ENCODE data around the gene KRTAP10-12.

KRTAP10-12 gene

DNA sequence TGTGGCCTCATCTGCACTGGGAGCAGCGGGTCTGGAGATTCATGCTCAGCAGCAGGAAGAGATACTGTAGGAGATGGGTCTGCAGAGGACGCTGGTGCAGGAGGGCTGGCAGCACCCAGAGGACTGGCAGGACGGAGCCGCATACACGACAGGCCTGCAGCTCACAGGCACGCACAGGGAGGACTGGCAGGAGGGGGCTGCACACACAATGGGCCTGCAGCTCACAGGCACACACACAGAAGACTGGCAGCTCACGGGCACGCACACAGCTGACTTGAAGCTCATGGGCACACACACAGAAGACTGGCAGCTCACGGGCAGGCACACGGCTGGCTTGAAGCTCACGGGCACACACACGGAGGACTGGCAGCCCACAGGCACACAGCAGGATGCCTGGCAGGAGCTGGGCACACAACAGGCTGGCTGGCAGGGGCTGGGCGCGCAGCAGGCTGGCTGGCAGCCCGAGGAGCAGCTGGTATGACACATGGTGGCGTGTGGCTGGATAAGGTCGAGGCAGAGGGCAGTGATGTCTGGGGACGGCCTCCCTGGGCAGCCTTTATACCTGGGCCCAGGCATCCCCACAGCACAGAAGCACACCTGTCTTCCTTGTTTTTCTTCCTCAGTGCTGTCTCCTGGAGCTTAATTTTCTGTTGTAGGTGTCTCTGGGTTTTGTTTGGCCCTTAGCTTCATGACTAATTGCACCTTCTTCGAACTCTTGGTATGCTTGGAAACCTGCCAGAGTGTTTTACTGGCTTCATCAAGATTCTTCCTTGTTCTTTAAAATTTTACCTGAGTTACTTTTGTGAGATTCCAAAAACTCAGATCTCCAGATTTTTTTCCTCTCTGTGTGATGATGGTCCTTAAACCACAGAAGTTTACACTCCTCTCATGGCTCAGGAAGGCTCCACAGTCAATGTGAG lies 30.3 kb upstream of the KRTAP10-12 start, which contains the start of gene KRTAP12-2 (continued):
- TF ChIP-seq CSRNP3 (CRISPR knock-in tag; IDR thresholded peaks at IDR 0.05) (no peak), ZFP3 (CRISPR knock-in tag; IDR thresholded peaks at IDR 0.05) (no peak), POU6F1 (CRISPR knock-in tag; IDR thresholded peaks at IDR 0.05; ENCODE audit: borderline replicate concordance, low read depth) (no peak), ZNF565 (CRISPR knock-in tag; conservative IDR thresholded peaks at IDR 0.05; ENCODE audit: low read depth) (no peak), ARNTL (CRISPR knock-in tag; IDR thresholded peaks at IDR 0.05; ENCODE audit: borderline replicate concordance, low read depth) (no peak)

- no peak for ATAC-seq
- TF ChIP-seq OSR1 (CRISPR knock-in tag; IDR thresholded peaks at IDR 0.05), result no peak
- TF ChIP-seq ZNF8 (CRISPR knock-in tag; IDR thresholded peaks at IDR 0.05), result no peak
- TF ChIP-seq BACH2 (CRISPR knock-in tag; IDR thresholded peaks at IDR 0.05; ENCODE audit: borderline replicate concordance), result no peak
These were observed 29.4 kb upstream of the KRTAP10-12 start for GRCh38 chr21:44667612-44668011.

DNA sequence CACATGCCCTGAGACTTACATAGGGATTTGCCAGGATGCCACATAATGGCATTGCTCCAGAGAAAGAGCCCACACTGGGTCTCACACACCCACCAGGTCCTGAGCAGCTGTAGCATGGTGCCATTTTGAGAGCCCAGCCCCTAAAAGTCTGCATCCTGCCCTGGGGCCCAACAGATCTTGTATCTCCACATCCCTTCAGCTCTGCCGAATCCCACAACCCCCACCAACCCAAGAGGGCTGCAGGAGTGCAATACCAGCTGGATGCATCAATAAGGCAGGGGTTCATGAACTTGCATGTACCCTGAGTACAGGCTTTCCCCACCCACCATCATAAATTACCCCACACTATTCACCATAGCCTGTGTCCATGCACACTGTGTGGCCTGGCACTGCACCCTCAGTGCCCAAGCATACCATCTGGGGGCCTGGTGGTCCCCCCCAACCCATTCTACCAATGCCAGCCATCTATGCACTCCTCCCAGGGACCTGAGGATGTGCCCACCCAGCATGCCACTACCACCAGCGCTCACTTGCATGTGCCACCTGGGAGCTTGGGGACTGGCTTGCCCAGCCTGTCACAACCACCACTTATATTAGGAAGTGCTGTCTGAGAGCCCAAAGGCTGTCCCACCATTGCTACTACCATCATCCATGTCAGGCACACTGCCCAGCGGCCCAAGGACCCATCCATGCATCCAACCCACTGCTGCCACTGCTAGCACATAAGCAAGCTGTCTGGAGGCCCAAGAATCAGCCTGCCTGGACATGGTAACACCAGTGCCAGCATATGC lies 26.1 kb upstream of the KRTAP10-12 start:
- TF ChIP-seq PPARA (CRISPR knock-in tag; IDR thresholded peaks at IDR 0.05; ENCODE audit: borderline replicate concordance) (no peak), ZFP3 (CRISPR knock-in tag; IDR thresholded peaks at IDR 0.05) (no peak), SNAI2 (CRISPR knock-in tag; IDR thresholded peaks at IDR 0.05) (no peak)
- no peak for ATAC-seq

DNA sequence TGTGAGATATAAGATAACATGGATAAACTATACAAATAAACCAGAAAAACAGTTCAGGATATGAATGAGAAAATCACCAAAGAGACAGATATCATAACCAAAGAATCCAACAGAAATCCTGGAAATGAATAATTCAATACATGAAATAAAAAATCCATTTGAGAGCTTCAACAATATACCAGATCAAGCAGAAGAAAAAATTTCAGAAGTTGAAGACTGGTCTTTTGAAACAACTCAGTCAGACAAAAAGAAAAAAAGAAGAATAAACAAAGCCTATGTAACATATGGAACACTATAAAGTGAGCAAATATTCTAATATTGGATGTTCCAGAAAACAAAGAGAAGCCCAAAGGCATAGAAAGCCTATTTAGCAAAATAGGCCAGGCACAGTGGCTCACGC lies 25.1 kb upstream of the KRTAP10-12 start:
- no peak for ATAC-seq
- TF ChIP-seq, protein P1, sequence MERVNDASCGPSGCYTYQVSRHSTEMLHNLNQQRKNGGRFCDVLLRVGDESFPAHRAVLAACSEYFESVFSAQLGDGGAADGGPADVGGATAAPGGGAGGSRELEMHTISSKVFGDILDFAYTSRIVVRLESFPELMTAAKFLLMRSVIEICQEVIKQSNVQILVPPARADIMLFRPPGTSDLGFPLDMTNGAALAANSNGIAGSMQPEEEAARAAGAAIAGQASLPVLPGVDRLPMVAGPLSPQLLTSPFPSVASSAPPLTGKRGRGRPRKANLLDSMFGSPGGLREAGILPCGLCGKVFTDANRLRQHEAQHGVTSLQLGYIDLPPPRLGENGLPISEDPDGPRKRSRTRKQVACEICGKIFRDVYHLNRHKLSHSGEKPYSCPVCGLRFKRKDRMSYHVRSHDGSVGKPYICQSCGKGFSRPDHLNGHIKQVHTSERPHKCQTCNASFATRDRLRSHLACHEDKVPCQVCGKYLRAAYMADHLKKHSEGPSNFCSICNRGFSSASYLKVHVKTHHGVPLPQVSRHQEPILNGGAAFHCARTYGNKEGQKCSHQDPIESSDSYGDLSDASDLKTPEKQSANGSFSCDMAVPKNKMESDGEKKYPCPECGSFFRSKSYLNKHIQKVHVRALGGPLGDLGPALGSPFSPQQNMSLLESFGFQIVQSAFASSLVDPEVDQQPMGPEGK (CRISPR knock-in tag; IDR thresholded peaks at IDR 0.05; ENCODE audit: borderline replicate concordance), result no peak
- TF ChIP-seq, protein P2, sequence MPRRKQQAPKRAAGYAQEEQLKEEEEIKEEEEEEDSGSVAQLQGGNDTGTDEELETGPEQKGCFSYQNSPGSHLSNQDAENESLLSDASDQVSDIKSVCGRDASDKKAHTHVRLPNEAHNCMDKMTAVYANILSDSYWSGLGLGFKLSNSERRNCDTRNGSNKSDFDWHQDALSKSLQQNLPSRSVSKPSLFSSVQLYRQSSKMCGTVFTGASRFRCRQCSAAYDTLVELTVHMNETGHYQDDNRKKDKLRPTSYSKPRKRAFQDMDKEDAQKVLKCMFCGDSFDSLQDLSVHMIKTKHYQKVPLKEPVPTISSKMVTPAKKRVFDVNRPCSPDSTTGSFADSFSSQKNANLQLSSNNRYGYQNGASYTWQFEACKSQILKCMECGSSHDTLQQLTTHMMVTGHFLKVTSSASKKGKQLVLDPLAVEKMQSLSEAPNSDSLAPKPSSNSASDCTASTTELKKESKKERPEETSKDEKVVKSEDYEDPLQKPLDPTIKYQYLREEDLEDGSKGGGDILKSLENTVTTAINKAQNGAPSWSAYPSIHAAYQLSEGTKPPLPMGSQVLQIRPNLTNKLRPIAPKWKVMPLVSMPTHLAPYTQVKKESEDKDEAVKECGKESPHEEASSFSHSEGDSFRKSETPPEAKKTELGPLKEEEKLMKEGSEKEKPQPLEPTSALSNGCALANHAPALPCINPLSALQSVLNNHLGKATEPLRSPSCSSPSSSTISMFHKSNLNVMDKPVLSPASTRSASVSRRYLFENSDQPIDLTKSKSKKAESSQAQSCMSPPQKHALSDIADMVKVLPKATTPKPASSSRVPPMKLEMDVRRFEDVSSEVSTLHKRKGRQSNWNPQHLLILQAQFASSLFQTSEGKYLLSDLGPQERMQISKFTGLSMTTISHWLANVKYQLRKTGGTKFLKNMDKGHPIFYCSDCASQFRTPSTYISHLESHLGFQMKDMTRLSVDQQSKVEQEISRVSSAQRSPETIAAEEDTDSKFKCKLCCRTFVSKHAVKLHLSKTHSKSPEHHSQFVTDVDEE (CRISPR knock-in tag; IDR thresholded peaks at IDR 0.05), result no peak
- TF ChIP-seq ZNF8 (CRISPR knock-in tag; IDR thresholded peaks at IDR 0.05) (no peak), CSDC2 (CRISPR knock-in tag; IDR thresholded peaks at IDR 0.05) (no peak)

DNA sequence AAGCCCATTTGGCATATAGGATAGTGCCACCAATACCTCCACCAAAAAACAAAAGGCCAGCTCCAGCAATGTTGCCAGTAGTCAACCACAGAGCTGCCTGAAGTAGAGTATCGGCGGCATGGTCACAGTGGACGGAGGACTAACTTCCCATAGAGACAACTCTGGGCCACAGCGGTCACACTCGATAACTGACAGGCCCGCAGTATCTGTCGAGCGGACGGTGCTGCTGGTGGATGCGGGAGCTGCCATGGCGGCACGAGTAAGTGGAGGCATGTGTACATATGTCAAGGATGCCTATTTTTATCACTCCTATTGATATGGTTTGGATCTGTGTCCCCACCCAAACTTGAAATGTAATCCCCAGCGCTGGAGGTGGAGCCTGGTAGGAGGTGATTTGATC lies 19.1 kb upstream of the KRTAP10-12 start:
- no peak for TF ChIP-seq ZC3H10 (CRISPR knock-in tag; IDR thresholded peaks at IDR 0.05)
- no peak for TF ChIP-seq SNAI2 (CRISPR knock-in tag; IDR thresholded peaks at IDR 0.05)
- no peak for TF ChIP-seq CSDC2 (CRISPR knock-in tag; IDR thresholded peaks at IDR 0.05)
- no peak for TF ChIP-seq ZFP3 (CRISPR knock-in tag; IDR thresholded peaks at IDR 0.05)
- no peak for TF ChIP-seq BACH2 (CRISPR knock-in tag; IDR thresholded peaks at IDR 0.05; ENCODE audit: borderline replicate concordance)
- no peak for TF ChIP-seq ZNF70 (CRISPR knock-in tag; IDR thresholded peaks at IDR 0.05)
- TF ChIP-seq TCF4 (CRISPR knock-in tag; IDR thresholded peaks at IDR 0.05; ENCODE audit: borderline replicate concordance), result no peak
- ATAC-seq, result no peak

All from SK-N-SH treated with all-trans-retinoic acid at 6 μM for 48 hours (cell line).